CD14-positive monocyte (primary cell): ENCODE results near the gene PCOLCE2. TPM values are rescaled to one million over a fixed set of nuclear protein-coding genes. Genes with fewer than 3 reads are reported as not detected.
A peak's percentile ranks its signal among the peaks of the same experiment; 100 is the strongest.
"Not testable (repeated sequence)": the region's sequence is repeated elsewhere in the genome, so short reads cannot be mapped to it uniquely, and the experiment has no call there.

Source experiments
- DNase-seq, 3 donors: peaks; one replicate each; pipeline ENCODE4 v3.0.0-alpha.2; 2011 to 2022
- H2AFZ ChIP-seq: 2 replicates; pipeline ENCODE4 v1.6.0; 2012; ENCODE audit warnings: mild to moderate bottlenecking, low read depth, low read length, inconsistent platforms; ENCODE audit not compliant: insufficient read depth, poor library complexity, severe bottlenecking
- H3K27ac ChIP-seq, 2 donors: 1 replicate in 1 of 2; 2 replicates in 1 of 2; pipeline ENCODE4 v1.5.1; 2012 to 2013; ENCODE audit warnings: low read length in 2 of 2, control low read depth in 1 of 2, inconsistent platforms in 1 of 2, low read depth in 1 of 2, mild to moderate bottlenecking in 1 of 2
- H3K27me3 ChIP-seq, 2 donors: one replicate each; pipeline versions ENCODE4 v1.6.0 to v1.6.1; 2011 to 2013; ENCODE audit warnings: low read length in 2 of 2; ENCODE audit not compliant: control insufficient read depth in 2 of 2, insufficient read depth in 2 of 2
- H3K36me3 ChIP-seq, 2 donors: replicated peaks in 1 of 2; 1 replicate in 1 of 2; 2 replicates in 1 of 2; pipeline versions ENCODE4 v1.5.1 to v1.6.1; 2012 to 2013; ENCODE audit warnings: low read length in 2 of 2, control low read depth in 1 of 2, inconsistent platforms in 1 of 2, mild to moderate bottlenecking in 1 of 2; ENCODE audit not compliant: insufficient read depth in 2 of 2, control insufficient read depth in 1 of 2
- H3K4me1 ChIP-seq, 2 donors: 1 replicate in 1 of 2; 2 replicates in 1 of 2; pipeline versions ENCODE4 v1.5.1 to v1.6.1; 2012 to 2013; ENCODE audit warnings: low read length in 2 of 2, control low read depth in 1 of 2, inconsistent platforms in 1 of 2, mild to moderate bottlenecking in 1 of 2, moderate library complexity in 1 of 2; ENCODE audit not compliant: insufficient read depth in 2 of 2, control insufficient read depth in 1 of 2
- H3K4me2 ChIP-seq: replicated peaks from 2 replicates; pipeline ENCODE3; 2012; ENCODE audit warnings: low read length, moderate library complexity, mild to moderate bottlenecking; ENCODE audit not compliant: poor library complexity, severe bottlenecking; ENCODE audit errors: extremely low read depth
- H3K4me3 ChIP-seq, 3 experiments: fragments of 200-600 bp in 1 of 3; sonication (generic) in 1 of 3; replicated peaks in 1 of 3; 1 replicate in 2 of 3; 2 replicates in 1 of 3; pipeline ENCODE4 v1.5.1; 2011 to 2013; ENCODE audit warnings: low read length in 3 of 3, mild to moderate bottlenecking in 3 of 3, control low read depth in 2 of 3, low read depth in 2 of 3, inconsistent platforms in 1 of 3, moderate library complexity in 1 of 3
- H3K79me2 ChIP-seq: 2 replicates; pipeline ENCODE4 v1.6.0; 2012; ENCODE audit warnings: mild to moderate bottlenecking, control low read depth, inconsistent platforms, low read length, moderate library complexity; ENCODE audit not compliant: insufficient read depth
- H3K9ac ChIP-seq: 2 replicates; pipeline ENCODE4 v1.6.0; 2017; ENCODE audit warnings: low read length, mild to moderate bottlenecking; ENCODE audit not compliant: insufficient read depth, poor library complexity, severe bottlenecking
- H3K9me3 ChIP-seq, 2 donors: replicated peaks in 1 of 2; 1 replicate in 1 of 2; 2 replicates in 1 of 2; pipeline versions ENCODE4 v1.5.1 to v1.6.1; 2012 to 2013; ENCODE audit warnings: low read length in 2 of 2, control low read depth in 1 of 2; ENCODE audit not compliant: control insufficient read depth in 1 of 2, insufficient read depth in 1 of 2
- H4K20me1 ChIP-seq: 2 replicates; pipeline ENCODE4 v1.6.0; 2012; ENCODE audit warnings: mild to moderate bottlenecking, low read length, control low read depth, moderate library complexity; ENCODE audit not compliant: insufficient read depth
- H3K27ac Mint-ChIP-seq, 7 donors: one replicate each; pipeline ENCODE4 v1.8.0; 2020; ENCODE audit warnings: mild to moderate bottlenecking in 7 of 7, mixed read lengths in 7 of 7, moderate library complexity in 6 of 7, inconsistent platforms in 2 of 7
- H3K27me3 Mint-ChIP-seq, 3 donors: one replicate each; pipeline ENCODE4 v1.8.0; 2021 to 2022; ENCODE audit warnings: low read depth in 3 of 3, mild to moderate bottlenecking in 3 of 3, mixed read lengths in 3 of 3, moderate library complexity in 3 of 3, inconsistent platforms in 1 of 3
- H3K36me3 Mint-ChIP-seq, 2 donors: one replicate each; pipeline ENCODE4 v1.8.0; 2020; ENCODE audit warnings: mixed read lengths in 2 of 2, inconsistent platforms in 1 of 2, mild to moderate bottlenecking in 1 of 2
- H3K4me1 Mint-ChIP-seq: one replicate; pipeline ENCODE4 v1.8.0; 2020; ENCODE audit warnings: mild to moderate bottlenecking, mixed read lengths
- H3K4me3 Mint-ChIP-seq, 2 donors: one replicate each; pipeline ENCODE4 v1.8.0; 2020; ENCODE audit warnings: mild to moderate bottlenecking in 2 of 2, mixed read lengths in 2 of 2, moderate library complexity in 1 of 2
- H3K9me3 Mint-ChIP-seq, 7 donors: one replicate each; pipeline ENCODE4 v1.8.0; 2020 to 2022; ENCODE audit warnings: mixed read lengths in 7 of 7, mild to moderate bottlenecking in 6 of 7, moderate library complexity in 6 of 7, inconsistent platforms in 2 of 7
- CTCF ChIP-seq: fragments of 200-600 bp; IDR thresholded peaks from one replicate; pipeline ENCODE4 v1.8.0; 2022; ENCODE audit warnings: antibody characterized with exemption, mild to moderate bottlenecking
- WGBS: methylation state at CpG from one replicate; pipeline ENCODE4 v1.1.5; 2013; ENCODE audit warnings: missing lambda C conversion rate; ENCODE audit not compliant: insufficient coverage; 5-methylcytosine and 5-hydroxymethylcytosine counted together
- intact Hi-C, 2 donors: fragments of 100-400 bp; cut with micrococcal nuclease; formaldehyde crosslinking; loops; one replicate each; pipeline versions ENCODE4 v1.15.0 to v1.15.1; 2023
- polyA plus RNA-seq, 3 donors: library from polyadenylated mRNA; depleted of rRNA in 1 of 3; unstranded in 2 of 3; stranded (reverse) in 1 of 3; fragments of 300-500 nt in 2 of 3; fragments of >200 nt in 1 of 3; fragmentation: Illumina TruSeq in 2 of 3; gene quantifications; 1 replicate in 2 of 3; 2 replicates in 1 of 3; pipeline ENCODE4 v1.2.3, GENCODE V29; 2012 to 2021

PCOLCE2 gene
- polyA plus RNA-seq, 3 donors, result not detected

- no peaks in the 10 kb centered on the region for H4K20me1 ChIP-seq
- Mint-ChIP-seq H3K9me3 (peaks cover 0 to 1% (median 0%) of the 10 kb centered on the region in 7 donors), H3K27ac (no peak overlapping the region), H3K4me1 (peaks cover 14% of the 10 kb centered on the region), H3K4me3 (no peak overlapping the region), H3K36me3 (no peaks in the 10 kb centered on the region), H3K27me3 (peaks cover 20 to 27% (median 25%) of the 10 kb centered on the region in 3 donors)
- no peaks in the 10 kb centered on the region for H3K9me3 ChIP-seq
- H3K4me2 ChIP-seq, result no peak overlapping the region
- no peak overlapping the region for H3K27ac ChIP-seq
- no peak overlapping the region for H2AFZ ChIP-seq
- H3K79me2 ChIP-seq, result no peaks in the 10 kb centered on the region
- peaks cover 13 to 25% of the 10 kb centered on the region in 2 donors for H3K27me3 ChIP-seq
- DNase-seq, result peak in 2 of 3 donors; percentile 12 to 17
- H3K9ac ChIP-seq, result no peak overlapping the region
- no CpG with 5 or more reads among the region's 1 CpG for WGBS
- TF ChIP-seq CTCF, result no peak
- intact Hi-C loops, result no loop called here
- H3K36me3 ChIP-seq, result no peaks in the 10 kb centered on the region
- H3K4me3 ChIP-seq, result no peak overlapping the region
- H3K4me1 ChIP-seq, result peaks cover 15 to 18% of the 10 kb centered on the region in 2 donors
Measured at GRCh38 chr3:142884531-142884930, 4.4 kb downstream of the PCOLCE2 start.

GRCh38 chr3:142883534-142883933 is 5.3 kb downstream of the PCOLCE2 start:
- H3K79me2 ChIP-seq, H3K9me3 ChIP-seq, H4K20me1 ChIP-seq, H3K4me1 ChIP-seq, H3K4me3 Mint-ChIP-seq, H3K36me3 ChIP-seq, H2AFZ ChIP-seq, H3K4me2 ChIP-seq, intact Hi-C loops, H3K9ac ChIP-seq, H3K27ac Mint-ChIP-seq, H3K4me3 ChIP-seq, H3K9me3 Mint-ChIP-seq, H3K36me3 Mint-ChIP-seq, H3K27ac ChIP-seq, DNase-seq: not testable (repeated sequence)
- H3K4me1 Mint-ChIP-seq, result peaks cover 11% of the 10 kb centered on the region
- WGBS, result 75% methylated on average over 1 of the region's 8 CpGs
- peaks cover 15 to 20% (median 15%) of the 10 kb centered on the region in 3 donors for H3K27me3 Mint-ChIP-seq
- H3K27me3 ChIP-seq, result peaks cover 7 to 16% of the 10 kb centered on the region in 2 donors
